Omental fat pad (tissue), 4 donors: ENCODE measurements around the gene PTN. TPM values are rescaled to one million over a fixed set of nuclear protein-coding genes. Genes with fewer than 3 reads are reported as not detected.

Experiments
- ATAC-seq: fragments of 150-250 bp; one replicate; pipeline ENCODE4 v1.9.1; 2016; ENCODE audit warnings: mild to moderate bottlenecking, moderate library complexity; ENCODE audit not compliant: low FRiP score
- DNase-seq: peaks from one replicate; pipeline ENCODE4 v3.0.0-alpha.2; 2019; ENCODE audit warnings: low spot score
- CTCF ChIP-seq, 3 donors: fragments of 450-650 bp; IDR thresholded peaks; one replicate each; pipeline ENCODE4 v1.5.1; 2016 to 2017; ENCODE audit warnings: antibody characterized with exemption in 3 of 3, mild to moderate bottlenecking in 3 of 3, moderate library complexity in 2 of 3
- total RNA-seq, 4 donors: library from RNA; depleted of rRNA; stranded (reverse); fragments of >200 nt; gene quantifications; one replicate each; pipeline ENCODE4 v1.1.0, GENCODE V29; 2016

PTN gene
- total RNA-seq, 4 donors from 2014 or later = 4.8 to 26.1 (median 11.2) TPM

- ATAC-seq = no peak
- DNase-seq = no peak
- TF ChIP-seq CTCF (IDR thresholded peaks at IDR 0.05) = no peak
These were observed 23.5 kb upstream of the PTN start for GRCh38 chr7:137366995-137367394.

GRCh38 chr7:137363683-137364082 is 20.1 kb upstream of the PTN start:
- ATAC-seq = no peak
- DNase-seq = no peak
- TF ChIP-seq CTCF (IDR thresholded peaks at IDR 0.05) = no peak

GRCh38 chr7:137360087-137360679 is 16.6 kb upstream of the PTN start:
- no peak for ATAC-seq
- no peak for TF ChIP-seq CTCF (IDR thresholded peaks at IDR 0.05)
- no peak for DNase-seq

- ATAC-seq (no peak), DNase-seq (no peak)
- no peak for TF ChIP-seq CTCF (IDR thresholded peaks at IDR 0.05)
These were observed 11.4 kb upstream of the PTN start for GRCh38 chr7:137354961-137355360.

- no peak for TF ChIP-seq CTCF (IDR thresholded peaks at IDR 0.05)
- DNase-seq = no peak
- ATAC-seq = no peak
These were observed 10.9 kb upstream of the PTN start for GRCh38 chr7:137354396-137354795.

- no peak for DNase-seq
- no peak for ATAC-seq
- TF ChIP-seq CTCF (IDR thresholded peaks at IDR 0.05) = no peak
These were observed 8.4 kb upstream of the PTN start for GRCh38 chr7:137351941-137352340.

GRCh38 chr7:137345799-137346449 is 2.4 kb upstream of the PTN start:
- DNase-seq (no peak), ATAC-seq (no peak)
- TF ChIP-seq CTCF (IDR thresholded peaks at IDR 0.05) = no peak
